Neuronal stem cell (in vitro differentiated cells): ENCODE measurements around the gene C1orf141.

ENCODE experiments used
- DNase-seq: peaks from one replicate; pipeline ENCODE4 v3.0.0-alpha.2; 2013; ENCODE audit warnings: low spot score
- H2AFZ ChIP-seq: one replicate; pipeline ENCODE4 v1.6.1; 2013; ENCODE audit warnings: mild to moderate bottlenecking, low read length, inconsistent platforms
- H2AK5ac ChIP-seq: 2 replicates; pipeline ENCODE4 v1.6.1; 2013; ENCODE audit warnings: low read depth, mild to moderate bottlenecking, inconsistent platforms, low read length, moderate library complexity, mixed read lengths
- H2BK120ac ChIP-seq: 2 replicates; pipeline ENCODE4 v1.6.1; 2013; ENCODE audit warnings: low read depth, mild to moderate bottlenecking, inconsistent platforms, low read length, moderate library complexity, mixed read lengths
- H2BK12ac ChIP-seq: one replicate; pipeline ENCODE4 v1.6.1; 2013; ENCODE audit warnings: low read length, inconsistent platforms
- H2BK15ac ChIP-seq: 2 replicates; pipeline ENCODE4 v1.6.1; 2013; ENCODE audit warnings: mild to moderate bottlenecking, low read length, inconsistent platforms, mixed read lengths
- H2BK5ac ChIP-seq: one replicate; pipeline ENCODE4 v1.6.1; 2013; ENCODE audit warnings: inconsistent platforms, mild to moderate bottlenecking, low read length, moderate library complexity
- H3K14ac ChIP-seq: one replicate; pipeline ENCODE4 v1.6.1; 2013; ENCODE audit warnings: low read length, inconsistent platforms
- H3K18ac ChIP-seq: 2 replicates; pipeline ENCODE4 v1.6.1; 2013; ENCODE audit warnings: low read length, inconsistent platforms
- H3K23ac ChIP-seq: 2 replicates; pipeline ENCODE4 v1.6.1; 2013; ENCODE audit warnings: low read depth, mild to moderate bottlenecking, mixed read lengths, low read length, inconsistent platforms; ENCODE audit not compliant: poor library complexity
- H3K27ac ChIP-seq: replicated peaks from 3 replicates; pipeline ENCODE4 v1.5.1; 2013; ENCODE audit warnings: low read length, inconsistent platforms
- H3K27me3 ChIP-seq, 3 experiments: 2 replicates each; pipeline ENCODE4 v1.6.1; 2013; ENCODE audit warnings: low read length in 3 of 3, mild to moderate bottlenecking in 2 of 3, inconsistent platforms in 1 of 3, low read depth in 1 of 3, mixed read lengths in 1 of 3, moderate library complexity in 1 of 3; ENCODE audit not compliant: control insufficient read depth in 3 of 3, insufficient read depth in 3 of 3
- H3K36me3 ChIP-seq, 2 donors: replicated peaks in 1 of 2; 2 replicates each; pipeline ENCODE4 v1.6.1; 2013; ENCODE audit warnings: low read length in 2 of 2; ENCODE audit not compliant: control insufficient read depth in 2 of 2, insufficient read depth in 2 of 2
- H3K4ac ChIP-seq: 2 replicates; pipeline ENCODE4 v1.6.1; 2013; ENCODE audit warnings: inconsistent platforms, mild to moderate bottlenecking, low read length, moderate library complexity
- H3K4me1 ChIP-seq, 2 donors: 1 replicate in 1 of 2; 2 replicates in 1 of 2; pipeline ENCODE4 v1.6.1; 2013; ENCODE audit warnings: low read length in 2 of 2, low read depth in 1 of 2; ENCODE audit not compliant: control insufficient read depth in 2 of 2, insufficient read depth in 1 of 2
- H3K4me2 ChIP-seq: one replicate; pipeline ENCODE4 v1.6.1; 2013; ENCODE audit warnings: mild to moderate bottlenecking, low read length, inconsistent platforms; ENCODE audit not compliant: insufficient read depth, poor library complexity, severe bottlenecking
- H3K4me3 ChIP-seq, 2 donors: 2 replicates each; pipeline ENCODE4 v1.5.1; 2013; ENCODE audit warnings: low read length in 2 of 2, mild to moderate bottlenecking in 2 of 2, inconsistent platforms in 1 of 2, moderate library complexity in 1 of 2
- H3K79me1 ChIP-seq: one replicate; pipeline ENCODE4 v1.6.1; 2013; ENCODE audit warnings: low read depth, mild to moderate bottlenecking, inconsistent platforms, low read length, moderate library complexity
- H3K9ac ChIP-seq: one replicate; pipeline ENCODE4 v1.6.1; 2013; ENCODE audit warnings: mild to moderate bottlenecking, low read depth, low read length, inconsistent platforms; ENCODE audit not compliant: poor library complexity
- H3K9me3 ChIP-seq, 2 donors: replicated peaks in 1 of 2; 2 replicates each; pipeline versions ENCODE3 to v1.6.1; 2013; ENCODE audit warnings: low read length in 2 of 2, mild to moderate bottlenecking in 2 of 2, inconsistent platforms in 1 of 2, low read depth in 1 of 2, mixed read lengths in 1 of 2, moderate library complexity in 1 of 2; ENCODE audit not compliant: control insufficient read depth in 2 of 2, insufficient read depth in 1 of 2
- H4K8ac ChIP-seq: one replicate; pipeline ENCODE4 v1.6.1; 2013; ENCODE audit warnings: low read depth, mild to moderate bottlenecking, inconsistent platforms, low read length, moderate library complexity
- H4K91ac ChIP-seq: one replicate; pipeline ENCODE4 v1.6.1; 2013; ENCODE audit warnings: low read length, low read depth, mild to moderate bottlenecking, inconsistent platforms; ENCODE audit not compliant: poor library complexity
- WGBS, 2 donors: extraction: QIAGEN DNeasy Blood & Tissue Kit; methylation state at CpG; one replicate each; pipeline ENCODE4 v1.1.7; 2013; ENCODE audit warnings: missing lambda C conversion rate in 2 of 2, mixed read lengths in 1 of 2; ENCODE audit not compliant: insufficient read length in 2 of 2, insufficient replicate concordance in 1 of 2; ENCODE audit errors: extremely low coverage in 2 of 2; 5-methylcytosine and 5-hydroxymethylcytosine counted together

Gene C1orf141

GRCh38 chr1:67061266-67061665 lies 73.5 kb downstream of the C1orf141 start:
- no peak overlapping the region for H3K14ac ChIP-seq
- no peak overlapping the region for H3K27ac ChIP-seq
- H2BK12ac ChIP-seq, result no peak overlapping the region
- no peaks in the 10 kb centered on the region for H3K36me3 ChIP-seq
- H2BK5ac ChIP-seq, result no peak overlapping the region
- no peak overlapping the region for H4K91ac ChIP-seq
- H3K23ac ChIP-seq, result no peak overlapping the region
- no peak overlapping the region for H2BK120ac ChIP-seq
- no peak overlapping the region for H4K8ac ChIP-seq
- H2AFZ ChIP-seq, result no peak overlapping the region
- H2AK5ac ChIP-seq, result no peak overlapping the region
- no peaks in the 10 kb centered on the region for H3K9me3 ChIP-seq
- H3K4me3 ChIP-seq, result no peak overlapping the region
- no peak overlapping the region for H3K4ac ChIP-seq
- no peak overlapping the region for H3K4me2 ChIP-seq
- H3K27me3 ChIP-seq, result no peaks in the 10 kb centered on the region
- H3K18ac ChIP-seq, result no peak overlapping the region
- no peak for DNase-seq
- WGBS, 2 donors, result no CpG with 5 or more reads among the region's 2 CpGs
- H3K9ac ChIP-seq, result no peak overlapping the region
- H3K4me1 ChIP-seq, result peaks cover 7 to 17% of the 10 kb centered on the region in 2 donors
- H3K79me1 ChIP-seq, result no peaks in the 10 kb centered on the region
- H2BK15ac ChIP-seq, result no peak overlapping the region

- H3K4ac ChIP-seq, result no peak overlapping the region
- peaks cover 7 to 17% of the 10 kb centered on the region in 2 donors for H3K4me1 ChIP-seq
- DNase-seq, result no peak
- no peak overlapping the region for H3K27ac ChIP-seq
- H3K14ac ChIP-seq, result no peak overlapping the region
- H3K27me3 ChIP-seq, result no peaks in the 10 kb centered on the region
- H4K91ac ChIP-seq, result no peak overlapping the region
- no peak overlapping the region for H2AK5ac ChIP-seq
- no peak overlapping the region for H4K8ac ChIP-seq
- no peak overlapping the region for H2BK12ac ChIP-seq
- no CpG with 5 or more reads among the region's 2 CpGs for WGBS, 2 donors
- H3K9ac ChIP-seq, result no peak overlapping the region
- H2BK15ac ChIP-seq, result no peak overlapping the region
- no peak overlapping the region for H3K18ac ChIP-seq
- no peaks in the 10 kb centered on the region for H3K36me3 ChIP-seq
- H3K4me2 ChIP-seq, result no peak overlapping the region
- no peaks in the 10 kb centered on the region for H3K79me1 ChIP-seq
- H3K9me3 ChIP-seq, result no peaks in the 10 kb centered on the region
- no peak overlapping the region for H2BK120ac ChIP-seq
- H2BK5ac ChIP-seq, result no peak overlapping the region
- no peak overlapping the region for H3K23ac ChIP-seq
- no peak overlapping the region for H2AFZ ChIP-seq
- no peak overlapping the region for H3K4me3 ChIP-seq
These were observed 74.0 kb downstream of the C1orf141 start for GRCh38 chr1:67060811-67061218.

- Histone ChIP-seq H3K14ac (no peak overlapping the region), H3K27me3 (no peaks in the 10 kb centered on the region), H3K9ac (no peak overlapping the region), H3K4me3 (no peak overlapping the region), H2BK5ac (no peak overlapping the region), H4K8ac (no peak overlapping the region), H2AK5ac (no peak overlapping the region), H3K79me1 (no peaks in the 10 kb centered on the region), H2BK15ac (no peak overlapping the region), H3K4me2 (no peak overlapping the region), H2AFZ (no peak overlapping the region), H3K9me3 (no peaks in the 10 kb centered on the region), H4K91ac (no peak overlapping the region), H3K23ac (no peak overlapping the region), H3K18ac (no peak overlapping the region), H3K27ac (no peak overlapping the region), H3K4ac (no peak overlapping the region), H2BK12ac (no peak overlapping the region), H2BK120ac (no peak overlapping the region), H3K36me3 (no peaks in the 10 kb centered on the region), H3K4me1 (peaks cover 7 to 22% of the 10 kb centered on the region in 2 donors)
- WGBS, 2 donors, result no CpG with 5 or more reads among the region's 1 CpG
- DNase-seq, result no peak
These were observed 75.4 kb downstream of the C1orf141 start for GRCh38 chr1:67059346-67059745.

DNA sequence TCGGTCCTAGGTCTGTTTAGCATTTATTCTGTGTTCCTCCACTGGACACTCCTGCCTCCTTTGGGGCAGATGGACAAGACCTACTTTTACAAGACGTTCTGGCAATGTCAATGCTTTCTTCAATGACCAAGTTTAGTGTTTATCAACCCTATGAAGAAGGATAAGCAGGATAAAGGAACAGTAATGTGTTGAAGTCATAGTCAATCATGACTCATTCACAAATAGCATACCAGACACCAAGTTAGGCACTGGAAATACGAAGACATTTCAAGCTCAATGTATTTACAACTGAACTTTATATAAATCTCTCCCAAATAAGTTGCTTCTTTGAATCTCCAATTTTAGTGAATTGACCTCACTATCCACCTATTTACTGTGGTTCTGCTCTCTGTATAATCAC lies 76.0 kb downstream of the C1orf141 start:
- no peak overlapping the region for H2BK15ac ChIP-seq
- no peak overlapping the region for H3K18ac ChIP-seq
- H3K23ac ChIP-seq, result no peak overlapping the region
- no peaks in the 10 kb centered on the region for H3K9me3 ChIP-seq
- H3K9ac ChIP-seq, result no peak overlapping the region
- no peak overlapping the region for H3K4ac ChIP-seq
- H3K27me3 ChIP-seq, result no peaks in the 10 kb centered on the region
- peaks cover 7 to 22% of the 10 kb centered on the region in 2 donors for H3K4me1 ChIP-seq
- no peak for DNase-seq
- no peak overlapping the region for H2AK5ac ChIP-seq
- H3K79me1 ChIP-seq, result peaks cover 2% of the 10 kb centered on the region
- no peak overlapping the region for H2BK12ac ChIP-seq
- H3K14ac ChIP-seq, result no peak overlapping the region
- no peak overlapping the region for H3K4me3 ChIP-seq
- no peak overlapping the region for H4K8ac ChIP-seq
- no peaks in the 10 kb centered on the region for H3K36me3 ChIP-seq
- H3K4me2 ChIP-seq, result no peak overlapping the region
- no peak overlapping the region for H3K27ac ChIP-seq
- H2BK120ac ChIP-seq, result no peak overlapping the region
- no peak overlapping the region for H2BK5ac ChIP-seq
- H4K91ac ChIP-seq, result no peak overlapping the region
- WGBS, 2 donors, result no CpG with 5 or more reads among the region's 3 CpGs
- no peak overlapping the region for H2AFZ ChIP-seq
